Natural killer cell treated with Interleukin-12 subunit alpha and Interleukin-12 subunit beta and Interleukin-15 and Interleukin-18, amount 100 ng/mL, for 72 hours (primary cell): ENCODE data around the gene NKX6-2. TPM values are rescaled to one million over a fixed set of nuclear protein-coding genes. Genes with fewer than 3 reads are reported as not detected.
"Not testable (repeated sequence)": the region's sequence is repeated elsewhere in the genome, so short reads cannot be mapped to it uniquely, and the experiment has no call there.

ENCODE experiments used
- ATAC-seq, 2 donors: fragments of 150-1000 bp; cut with Tn5 transposase in 1 of 2; sonication (Bioruptor Pico), chemical (Tn5 transposase) in 1 of 2; 2 replicates each; pipeline ENCODE4 v1.10.0; 2021
- DNase-seq: peaks from one replicate; pipeline ENCODE4 v3.0.0; 2022; ENCODE audit warnings: low spot score
- H3K27ac Mint-ChIP-seq, 2 donors: 1 replicate in 1 of 2; 2 replicates in 1 of 2; pipeline ENCODE4 v1.8.0; 2022; ENCODE audit warnings: mixed read lengths in 2 of 2, mild to moderate bottlenecking in 1 of 2, moderate library complexity in 1 of 2
- H3K27me3 Mint-ChIP-seq, 2 donors: 1 replicate in 1 of 2; 2 replicates in 1 of 2; pipeline ENCODE4 v1.8.0; 2022; ENCODE audit warnings: mixed read lengths in 2 of 2
- H3K36me3 Mint-ChIP-seq: one replicate; pipeline ENCODE4 v1.8.0; 2022; ENCODE audit warnings: mixed read lengths
- H3K4me1 Mint-ChIP-seq, 2 donors: 1 replicate in 1 of 2; 2 replicates in 1 of 2; pipeline ENCODE4 v1.8.0; 2022; ENCODE audit warnings: low read depth in 2 of 2, mixed read lengths in 2 of 2, mild to moderate bottlenecking in 1 of 2
- H3K4me3 Mint-ChIP-seq: one replicate; pipeline ENCODE4 v1.8.0; 2022; ENCODE audit warnings: mixed read lengths
- H3K9me3 Mint-ChIP-seq: 2 replicates; pipeline ENCODE4 v1.8.0; 2022; ENCODE audit warnings: mixed read lengths
- total RNA-seq, 2 donors: library from RNA; stranded (reverse); gene quantifications; one replicate each; pipeline ENCODE4 v1.2.3, GENCODE V29; 2022

NKX6-2 gene
- total RNA-seq, 2 donors from 2014 or later, result not detected

DNA sequence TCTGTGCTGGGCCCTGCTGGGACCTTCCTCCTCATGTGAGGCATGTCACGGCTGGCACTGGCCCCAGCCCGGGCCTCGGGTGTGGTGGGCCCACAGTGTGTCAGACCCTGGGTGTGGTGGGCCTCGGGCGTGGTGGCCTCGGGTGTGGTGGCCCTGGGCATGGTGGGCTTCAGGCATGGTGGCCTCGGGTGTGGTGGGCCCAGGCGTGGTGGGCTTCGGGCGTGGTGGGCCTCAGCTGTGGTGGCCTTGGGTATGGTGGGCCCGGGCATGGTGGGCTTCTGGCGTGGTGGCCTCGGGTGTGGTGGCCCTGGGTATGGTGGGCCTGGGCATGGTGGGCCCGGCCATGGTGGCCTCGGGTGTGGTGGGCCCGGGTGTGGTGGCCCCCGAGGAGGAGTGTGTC is 40.4 kb downstream of the NKX6-2 start:
- no peak overlapping the region for H3K27ac Mint-ChIP-seq
- no peaks in the 10 kb centered on the region for H3K36me3 Mint-ChIP-seq
- no peak overlapping the region for H3K4me3 Mint-ChIP-seq
- no peaks in the 10 kb centered on the region for H3K9me3 Mint-ChIP-seq
- ATAC-seq, result peak in 1 of 2 donors; percentile 25
- DNase-seq, result no peak
- no peaks in the 10 kb centered on the region for H3K27me3 Mint-ChIP-seq
- H3K4me1 Mint-ChIP-seq, result no peaks in the 10 kb centered on the region

DNA sequence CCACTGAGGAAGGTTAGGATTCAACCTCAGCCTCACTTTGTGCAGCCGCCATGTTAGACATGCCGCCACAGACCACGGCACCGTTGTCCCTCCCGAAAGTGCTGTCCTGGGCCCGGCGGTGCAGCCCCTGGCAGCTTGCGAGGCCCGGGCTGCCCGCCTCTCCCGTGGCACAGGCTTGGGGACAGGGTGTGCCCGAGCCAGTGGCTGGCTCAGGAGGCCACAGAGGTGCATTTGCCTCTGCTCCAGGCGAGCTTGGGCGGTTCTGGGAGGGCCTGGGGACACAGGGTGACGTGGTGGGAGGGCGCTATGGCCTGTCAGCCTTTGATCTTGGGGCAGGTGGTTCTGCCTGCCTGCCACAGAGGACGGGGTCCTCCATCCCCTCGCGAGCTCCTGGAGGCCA is 41.1 kb downstream of the NKX6-2 start:
- no peak overlapping the region for H3K4me3 Mint-ChIP-seq

DNA sequence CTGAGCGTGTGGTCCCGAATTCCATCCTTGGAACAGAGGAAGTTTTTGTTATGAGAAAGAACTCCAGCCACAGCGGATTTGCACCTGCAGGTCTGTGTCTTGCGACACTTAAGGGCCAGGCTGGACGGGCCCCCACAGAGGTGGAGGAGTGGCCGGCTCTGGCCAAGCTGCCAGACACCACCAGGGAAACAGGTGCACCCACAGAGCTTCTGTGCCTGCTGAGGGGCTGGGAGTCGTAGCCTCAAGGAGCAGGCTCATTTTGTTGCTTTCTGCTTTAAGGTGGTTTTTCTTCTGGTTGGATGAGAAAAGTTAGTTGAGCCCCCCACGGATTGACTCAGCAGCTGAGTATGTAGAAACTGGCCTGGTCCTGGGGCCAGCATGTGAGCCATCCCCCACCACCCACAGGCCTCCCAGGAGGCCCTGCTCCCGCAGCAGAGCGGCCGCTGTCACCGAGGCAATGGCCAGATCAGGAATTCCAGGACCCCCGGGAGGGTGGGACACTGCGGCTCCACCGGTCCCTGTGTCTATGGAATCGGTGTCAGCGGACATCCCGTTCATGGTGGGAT is 41.9 kb downstream of the NKX6-2 start:
- Mint-ChIP-seq H3K9me3 (no peaks in the 10 kb centered on the region), H3K4me3 (no peak overlapping the region)

More for the DNA sequence above, 41.1 kb downstream of the NKX6-2 start:
- H3K27ac Mint-ChIP-seq, result no peak overlapping the region
- DNase-seq, result no peak
- H3K27me3 Mint-ChIP-seq, result no peaks in the 10 kb centered on the region
- ATAC-seq, result no peak
- H3K9me3 Mint-ChIP-seq, result no peaks in the 10 kb centered on the region
- no peaks in the 10 kb centered on the region for H3K36me3 Mint-ChIP-seq
- H3K4me1 Mint-ChIP-seq, result no peaks in the 10 kb centered on the region

DNA sequence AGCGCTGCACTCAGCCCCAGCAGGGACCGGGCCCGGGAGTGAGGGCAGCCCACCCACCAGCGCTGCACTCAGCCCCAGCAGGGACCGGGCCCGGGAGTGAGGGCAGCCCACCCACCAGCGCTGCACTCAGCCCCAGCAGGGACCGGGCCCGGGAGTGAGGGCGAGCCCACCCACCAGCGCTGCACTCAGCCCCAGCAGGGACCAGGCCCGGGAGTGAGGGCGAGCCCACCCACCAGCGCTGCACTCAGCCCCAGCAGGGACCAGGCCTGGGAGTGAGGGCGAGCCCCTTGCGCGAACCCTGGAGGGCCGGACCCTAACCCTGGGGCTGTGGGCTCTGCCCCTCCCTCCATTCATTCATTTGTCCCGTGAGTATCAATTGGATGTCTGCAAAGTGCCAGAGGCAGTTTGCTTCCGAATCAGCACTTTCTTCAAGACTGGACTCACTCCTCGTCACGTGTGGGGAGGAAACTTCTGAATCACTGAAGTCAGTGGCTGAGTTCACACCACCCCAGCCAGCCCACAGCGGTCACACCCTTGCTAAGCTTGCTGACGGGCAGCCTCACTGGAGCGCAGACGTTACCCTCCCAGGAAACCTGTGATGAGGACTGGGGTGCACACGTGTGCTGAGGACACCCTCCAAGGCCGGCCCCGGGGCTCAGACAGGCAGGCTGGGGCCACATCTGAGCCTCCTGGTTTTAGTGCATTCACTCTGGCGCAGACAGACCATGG is 42.6 kb downstream of the NKX6-2 start:
- H3K9me3 Mint-ChIP-seq, H3K4me1 Mint-ChIP-seq, H3K4me3 Mint-ChIP-seq, H3K27me3 Mint-ChIP-seq, H3K27ac Mint-ChIP-seq, DNase-seq, ATAC-seq, H3K36me3 Mint-ChIP-seq: not testable (repeated sequence)

More for the DNA sequence above, 41.9 kb downstream of the NKX6-2 start:
- no peaks in the 10 kb centered on the region for H3K36me3 Mint-ChIP-seq
- no peaks in the 10 kb centered on the region for H3K27me3 Mint-ChIP-seq
- H3K27ac Mint-ChIP-seq, result no peak overlapping the region
- ATAC-seq, result no peak
- H3K4me1 Mint-ChIP-seq, result no peaks in the 10 kb centered on the region
- DNase-seq, result no peak

DNA sequence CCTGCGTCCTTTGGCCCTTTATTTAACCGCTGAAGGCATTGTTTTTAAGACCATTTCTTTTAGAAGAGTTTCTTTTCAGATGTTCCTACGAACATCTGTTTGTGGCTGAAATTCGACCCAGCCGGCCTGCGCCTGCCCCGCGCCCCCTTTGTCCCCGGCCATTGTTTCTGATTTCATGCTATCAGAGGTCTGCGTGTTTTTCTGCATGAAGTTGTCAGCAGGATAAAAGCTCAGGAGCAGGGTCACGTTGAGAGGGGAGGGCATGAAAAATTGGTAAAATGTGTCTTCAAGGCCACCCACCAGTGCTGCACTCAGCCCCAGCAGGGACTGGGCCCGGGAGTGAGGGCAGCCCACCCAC is 43.1 kb downstream of the NKX6-2 start:
- Mint-ChIP-seq H3K36me3 (no peaks in the 10 kb centered on the region), H3K4me1 (no peaks in the 10 kb centered on the region), H3K9me3 (no peaks in the 10 kb centered on the region), H3K27ac (no peak overlapping the region), H3K27me3 (no peaks in the 10 kb centered on the region), H3K4me3 (no peak overlapping the region)
- DNase-seq (no peak), ATAC-seq (no peak)

DNA sequence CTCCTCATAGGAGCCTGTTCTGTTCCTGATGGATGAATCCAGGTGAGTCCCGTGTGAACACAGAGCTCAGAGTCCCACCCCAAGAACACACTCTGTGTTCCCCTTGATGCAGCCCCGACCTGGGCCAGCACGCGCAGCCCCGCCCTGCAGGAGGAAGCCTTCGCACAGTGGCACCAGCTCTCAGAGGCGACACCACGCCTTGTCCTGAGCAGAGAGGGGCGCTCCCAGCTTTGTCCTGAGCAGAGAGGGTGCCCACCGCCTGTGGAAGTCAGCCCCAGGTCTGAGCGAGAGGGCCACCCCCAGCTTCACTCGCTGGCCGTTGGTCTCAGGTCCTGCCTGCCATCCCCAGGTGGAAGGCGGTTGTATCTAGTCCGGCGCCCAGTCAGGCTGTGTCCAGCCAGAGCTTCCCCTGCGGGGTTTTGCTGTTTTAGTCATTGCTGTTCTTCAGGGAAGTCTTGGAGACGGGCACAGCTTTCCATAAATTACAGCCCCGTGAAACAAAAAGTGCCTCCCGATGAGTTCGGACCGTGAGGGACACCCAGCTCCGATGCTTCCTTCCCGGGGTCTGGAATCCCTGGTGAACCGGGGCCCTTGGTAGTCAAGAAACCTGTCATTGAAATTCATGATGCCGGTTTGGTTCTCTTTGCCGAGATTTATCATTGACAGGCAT is 43.6 kb downstream of the NKX6-2 start:
- H3K4me1 Mint-ChIP-seq, result no peaks in the 10 kb centered on the region
- no peak for ATAC-seq
- H3K27me3 Mint-ChIP-seq, result no peaks in the 10 kb centered on the region
- no peaks in the 10 kb centered on the region for H3K36me3 Mint-ChIP-seq
- DNase-seq, result no peak
- H3K27ac Mint-ChIP-seq, result no peak overlapping the region
- H3K4me3 Mint-ChIP-seq, result no peak overlapping the region
- H3K9me3 Mint-ChIP-seq, result no peaks in the 10 kb centered on the region

DNA sequence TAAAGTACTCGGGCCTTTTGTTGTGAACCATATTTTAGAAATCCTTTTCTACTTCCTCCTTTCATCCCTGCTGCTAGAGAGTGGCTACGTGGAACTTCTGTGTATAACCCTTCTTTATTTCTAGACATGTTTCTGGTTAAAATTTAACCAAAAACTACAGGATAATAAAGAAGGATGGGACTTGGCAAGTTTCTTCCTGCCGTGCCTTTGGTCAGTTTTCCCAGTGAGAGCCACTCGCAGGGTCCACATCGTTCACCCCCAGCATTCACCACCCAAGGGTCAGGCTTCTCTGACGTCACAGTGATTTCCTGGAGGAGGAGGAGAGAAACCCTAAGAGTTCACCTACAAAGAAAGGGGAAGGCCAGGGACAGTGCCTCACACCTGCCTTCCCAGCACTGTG is 45.4 kb downstream of the NKX6-2 start:
- no peaks in the 10 kb centered on the region for H3K36me3 Mint-ChIP-seq
- ATAC-seq, result no peak
- no peaks in the 10 kb centered on the region for H3K4me1 Mint-ChIP-seq
- H3K9me3 Mint-ChIP-seq, result no peaks in the 10 kb centered on the region
- no peak overlapping the region for H3K27ac Mint-ChIP-seq
- no peak overlapping the region for H3K4me3 Mint-ChIP-seq
- H3K27me3 Mint-ChIP-seq, result no peaks in the 10 kb centered on the region
- no peak for DNase-seq

DNA sequence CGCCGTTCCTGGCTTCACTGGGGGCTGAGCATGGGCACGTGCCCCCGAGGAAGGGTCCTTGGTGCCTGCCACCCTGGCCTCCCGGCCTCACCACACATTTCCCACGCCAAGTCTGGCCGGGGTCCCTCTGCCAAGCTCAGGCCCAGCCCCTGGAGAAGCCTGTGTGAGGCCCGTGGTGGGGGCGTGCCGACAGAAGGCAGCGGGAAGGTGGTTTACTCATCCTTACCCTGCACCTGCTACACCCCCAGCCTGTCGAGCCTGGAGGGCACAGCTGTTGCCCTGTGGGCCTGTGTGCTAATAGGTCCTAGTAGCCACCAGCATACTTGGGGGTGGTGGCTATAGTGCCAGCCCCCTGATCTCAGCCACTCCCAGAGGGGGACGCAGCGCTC is 46.7 kb downstream of the NKX6-2 start:
- no peaks in the 10 kb centered on the region for H3K36me3 Mint-ChIP-seq
- H3K9me3 Mint-ChIP-seq, result no peaks in the 10 kb centered on the region
- H3K27ac Mint-ChIP-seq, result no peak overlapping the region
- H3K4me3 Mint-ChIP-seq, result no peak overlapping the region
- no peak for DNase-seq
- ATAC-seq, result no peak
- H3K27me3 Mint-ChIP-seq, result no peaks in the 10 kb centered on the region
- H3K4me1 Mint-ChIP-seq, result no peaks in the 10 kb centered on the region

DNA sequence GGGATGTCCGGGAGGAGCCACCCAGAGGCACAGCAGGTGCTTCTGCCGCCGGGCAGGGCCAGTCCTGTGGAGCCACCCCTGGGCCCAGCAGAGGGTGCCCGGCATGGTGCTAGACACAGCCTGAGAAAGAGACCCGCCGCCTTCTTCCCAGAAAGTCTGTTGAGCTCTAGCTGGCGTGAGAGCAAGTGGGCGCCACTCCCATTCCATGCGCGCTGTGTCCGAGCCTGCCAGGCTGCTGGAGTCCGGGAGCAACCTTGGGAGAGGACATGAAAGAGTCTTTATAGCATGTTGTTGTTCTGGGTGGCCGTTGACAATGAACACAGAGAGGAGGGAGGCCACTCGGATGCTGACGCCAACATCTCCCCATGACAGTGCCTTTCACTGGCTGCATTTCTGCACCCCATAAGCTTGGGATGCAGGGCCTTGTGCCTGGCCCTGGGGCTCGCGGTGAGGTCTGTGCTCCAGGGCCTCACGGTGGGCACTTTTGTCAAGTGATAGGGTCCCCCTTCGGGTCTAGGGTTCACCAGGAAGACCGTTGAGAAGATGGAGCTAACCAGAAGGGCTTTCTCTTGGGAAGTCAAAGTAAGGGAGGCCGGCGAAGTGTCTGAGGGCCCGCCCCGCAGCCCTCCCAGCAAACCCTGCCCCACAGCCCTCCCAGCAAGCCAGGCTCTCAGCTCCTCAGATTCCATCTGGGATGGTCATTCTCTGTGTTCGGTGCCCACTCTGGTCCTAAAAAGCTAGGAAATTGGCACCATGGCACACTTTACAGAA is 47.3 kb downstream of the NKX6-2 start:
- no peaks in the 10 kb centered on the region for H3K4me1 Mint-ChIP-seq
- H3K27me3 Mint-ChIP-seq, result no peaks in the 10 kb centered on the region
- H3K9me3 Mint-ChIP-seq, result no peaks in the 10 kb centered on the region
- H3K4me3 Mint-ChIP-seq, result no peak overlapping the region
- DNase-seq (no peak), ATAC-seq (no peak)
- H3K27ac Mint-ChIP-seq, result no peak overlapping the region
- H3K36me3 Mint-ChIP-seq, result no peaks in the 10 kb centered on the region

DNA sequence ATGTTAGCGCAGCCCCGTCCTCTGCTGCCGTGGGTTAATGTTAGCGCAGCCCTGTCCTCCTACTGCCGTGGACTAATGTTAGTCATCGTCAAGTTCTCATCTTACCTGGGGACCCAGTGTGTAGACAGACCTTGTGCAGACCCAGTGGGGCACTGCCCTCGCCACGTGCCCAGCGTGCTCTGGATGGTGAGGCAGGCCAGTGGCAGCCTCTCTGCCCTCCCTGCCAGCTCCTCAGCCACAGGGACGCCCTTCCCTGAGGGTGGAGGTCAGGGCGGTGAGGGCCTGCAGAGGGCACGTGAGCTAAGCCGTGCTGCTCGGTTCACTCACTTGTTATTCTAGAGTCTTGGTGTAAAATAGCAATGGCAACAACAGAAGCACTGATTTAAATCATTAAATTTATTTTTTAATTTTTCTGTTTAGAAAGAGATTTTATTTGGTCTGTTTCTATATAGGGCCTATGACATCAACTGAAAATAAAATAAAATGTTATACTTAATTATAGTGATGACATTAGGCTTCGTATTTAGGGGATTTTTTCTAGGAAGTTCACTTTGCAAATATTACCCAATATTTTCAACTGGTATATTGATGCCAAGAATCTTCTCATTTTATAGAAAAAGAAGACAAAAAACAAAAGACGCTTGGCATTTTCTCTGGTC is 48.4 kb downstream of the NKX6-2 start:
- H3K4me1 Mint-ChIP-seq, result no peaks in the 10 kb centered on the region
- no peaks in the 10 kb centered on the region for H3K27me3 Mint-ChIP-seq
- DNase-seq, result no peak
- H3K27ac Mint-ChIP-seq, result no peak overlapping the region
- ATAC-seq, result no peak
- no peak overlapping the region for H3K4me3 Mint-ChIP-seq
- no peaks in the 10 kb centered on the region for H3K36me3 Mint-ChIP-seq
- no peaks in the 10 kb centered on the region for H3K9me3 Mint-ChIP-seq

DNA sequence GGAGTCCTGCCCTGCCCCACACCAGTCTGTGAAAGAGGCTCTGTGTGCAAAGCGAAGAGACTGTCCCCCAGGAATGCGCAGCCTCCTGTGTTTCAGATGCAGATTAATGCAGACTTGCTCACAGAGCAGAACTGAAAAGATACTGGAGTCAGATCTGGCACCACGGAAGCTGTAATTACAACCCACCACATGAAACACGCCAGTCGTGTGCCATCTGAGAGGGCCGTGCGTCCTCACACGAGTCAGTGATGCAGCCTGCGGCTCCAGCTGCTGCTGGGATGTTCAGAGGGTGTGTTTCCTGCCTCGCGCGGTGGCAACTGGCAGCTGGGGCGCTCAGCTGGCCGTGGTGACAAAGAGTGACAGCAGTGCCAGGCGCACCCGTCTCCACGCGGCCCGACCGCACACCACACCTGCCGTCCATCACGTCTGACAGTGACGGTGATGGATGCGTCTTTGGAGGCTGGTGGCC is 50.0 kb downstream of the NKX6-2 start:
- no peak overlapping the region for H3K27ac Mint-ChIP-seq
- no peaks in the 10 kb centered on the region for H3K4me1 Mint-ChIP-seq
- no peaks in the 10 kb centered on the region for H3K27me3 Mint-ChIP-seq
- DNase-seq (no peak), ATAC-seq (no peak)
- H3K4me3 Mint-ChIP-seq, result no peak overlapping the region
- H3K36me3 Mint-ChIP-seq, result no peaks in the 10 kb centered on the region
- no peaks in the 10 kb centered on the region for H3K9me3 Mint-ChIP-seq

DNA sequence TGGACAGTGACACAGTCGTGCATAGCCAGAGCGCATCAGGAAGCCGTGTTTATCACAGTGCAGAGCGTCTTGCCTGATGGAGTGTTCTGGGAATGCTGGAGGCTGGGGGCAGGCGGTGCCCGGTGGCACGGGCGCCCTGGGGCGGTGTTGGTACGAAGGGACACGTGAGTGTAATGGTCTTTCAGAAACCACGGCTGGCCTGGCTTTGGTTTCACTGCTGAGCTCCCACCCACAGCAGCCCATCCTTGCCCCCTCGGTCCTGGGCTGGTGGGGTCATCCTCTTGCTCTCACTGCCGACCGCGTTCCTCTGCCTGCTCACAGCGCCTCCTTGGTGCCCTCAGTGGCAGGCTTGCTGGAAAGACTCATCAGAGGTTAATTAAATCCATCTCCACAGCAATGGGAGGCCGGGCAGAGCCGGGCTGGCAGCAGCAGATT is 50.6 kb downstream of the NKX6-2 start:
- H3K27ac Mint-ChIP-seq, result no peak overlapping the region
- no peak for ATAC-seq
- H3K9me3 Mint-ChIP-seq, result no peaks in the 10 kb centered on the region
- no peak overlapping the region for H3K4me3 Mint-ChIP-seq
- DNase-seq, result no peak
- H3K27me3 Mint-ChIP-seq, result no peaks in the 10 kb centered on the region
- H3K36me3 Mint-ChIP-seq, result no peaks in the 10 kb centered on the region
- H3K4me1 Mint-ChIP-seq, result no peaks in the 10 kb centered on the region

DNA sequence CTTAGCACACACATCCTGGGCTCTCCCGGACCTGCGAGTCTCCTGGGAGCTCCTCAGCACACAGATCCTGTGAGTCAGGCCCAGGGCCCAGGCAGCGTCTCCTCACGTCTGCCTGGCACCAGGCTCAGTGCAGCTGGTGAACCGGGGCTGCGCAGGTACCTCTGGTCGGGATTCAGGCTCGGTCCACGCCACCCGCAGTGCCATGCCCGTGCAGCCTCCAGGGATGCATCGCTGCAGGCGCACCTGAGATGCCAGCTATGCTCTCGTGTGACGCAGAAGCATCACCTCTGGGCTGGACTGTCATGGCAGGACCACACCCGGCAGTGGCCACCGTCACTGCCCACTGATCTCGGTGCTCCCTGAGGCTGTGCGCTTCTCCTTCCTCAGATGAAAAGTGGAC is 52.0 kb downstream of the NKX6-2 start:
- Mint-ChIP-seq H3K36me3 (no peaks in the 10 kb centered on the region), H3K27ac (no peak overlapping the region), H3K9me3 (no peaks in the 10 kb centered on the region), H3K4me3 (no peak overlapping the region), H3K4me1 (no peaks in the 10 kb centered on the region), H3K27me3 (no peaks in the 10 kb centered on the region)
- ATAC-seq, result no peak
- no peak for DNase-seq
